Activated CD8-positive, alpha-beta memory T cell treated with anti-CD3 and anti-CD28 coated beads for 4 hours (primary cell): ENCODE measurements around the gene TMEM190.
"Not testable (repeated sequence)": the region's sequence is repeated elsewhere in the genome, so short reads cannot be mapped to it uniquely, and the experiment has no call there.

Source experiments
- DNase-seq, 2 donors: peaks; one replicate each; pipeline ENCODE4 v3.0.0-alpha.2; 2020; ENCODE audit warnings: low read depth in 2 of 2

TMEM190 gene

DNA sequence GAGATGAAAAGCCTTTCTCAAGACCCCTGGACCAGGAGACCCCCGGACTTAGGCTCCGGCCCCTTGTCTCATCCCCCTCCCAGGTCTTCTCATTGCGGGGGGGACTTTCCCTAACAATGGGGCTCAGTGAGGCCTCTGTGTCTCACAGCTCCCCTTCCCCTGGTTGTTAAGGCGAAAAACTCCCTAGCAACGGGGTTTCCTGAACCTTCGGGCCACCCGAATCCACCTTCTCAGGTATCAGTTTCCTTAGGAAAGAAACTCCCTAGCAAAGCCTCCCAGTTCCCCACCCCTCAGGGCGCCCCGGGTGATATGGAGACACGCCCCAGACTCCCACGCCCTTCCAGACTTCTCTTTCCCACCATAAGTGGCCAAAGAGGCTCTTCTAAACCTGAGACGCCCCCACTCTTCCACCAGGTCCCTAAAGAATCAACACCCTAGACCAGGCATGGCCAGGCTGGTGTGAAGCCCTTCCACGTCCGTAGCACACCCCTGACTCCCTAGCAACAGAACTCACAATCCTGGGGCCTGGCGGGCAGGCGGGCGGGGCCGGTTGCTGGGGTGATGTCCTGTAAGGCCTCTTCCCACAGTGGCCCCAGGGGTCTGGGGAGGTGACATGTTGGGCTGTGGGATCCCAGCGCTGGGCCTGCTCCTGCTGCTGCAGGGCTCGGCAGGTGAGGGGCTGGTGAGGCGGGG is at the start of gene TMEM190:
TMEM190 (plus strand) TSS at position 586 of the 693 bp plus-strand sequence; CDS start at position 614, 28 bp downstream.
- DNase-seq: no peak

DNA sequence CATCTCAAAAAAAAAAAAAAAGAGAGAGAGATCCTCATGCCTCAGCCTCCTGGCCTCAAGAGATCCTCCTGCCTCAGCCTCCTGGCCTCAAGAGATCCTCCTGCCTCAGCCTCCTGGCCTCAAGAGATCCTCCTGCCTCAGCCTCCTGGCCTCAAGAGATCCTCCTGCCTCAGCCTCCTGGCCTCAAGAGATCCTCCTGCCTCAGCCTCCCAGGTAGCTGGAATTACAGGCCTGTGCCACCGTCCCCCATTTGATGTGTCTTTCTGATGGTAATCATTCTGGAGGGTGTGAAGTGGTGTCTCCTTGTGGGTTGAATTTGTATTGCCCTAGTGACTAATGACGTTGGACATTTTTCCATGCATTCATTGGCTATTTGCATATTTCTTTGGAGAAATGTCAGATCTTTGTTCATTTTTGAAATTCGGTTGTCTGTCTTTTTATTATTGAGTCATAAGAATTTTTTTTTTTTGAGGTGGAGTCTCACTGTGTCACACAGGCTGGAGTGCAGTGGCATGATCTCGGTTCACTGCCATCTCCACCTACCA is 47.8 kb upstream of the TMEM190 start:
- not testable (repeated sequence) for DNase-seq

DNA sequence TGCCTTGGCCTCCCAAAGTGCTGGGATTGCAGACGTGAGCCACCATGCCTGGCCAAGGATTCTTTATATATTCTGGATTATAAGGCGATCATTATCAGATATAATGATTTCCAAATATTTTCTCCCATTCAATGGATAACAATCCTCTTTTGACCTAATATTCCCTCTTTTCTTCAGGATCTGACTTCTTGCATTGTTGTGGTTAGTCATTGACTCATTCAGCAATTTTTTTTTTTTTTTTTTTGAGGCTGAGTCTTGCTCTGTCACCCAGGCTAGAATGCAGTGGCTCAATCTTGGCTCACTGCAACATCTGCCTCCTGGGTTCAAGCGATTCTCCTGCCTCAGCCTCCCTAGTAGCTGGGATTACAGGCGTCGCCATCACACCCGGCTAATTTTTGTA is 46.8 kb upstream of the TMEM190 start:
- DNase-seq: not testable (repeated sequence)

DNA sequence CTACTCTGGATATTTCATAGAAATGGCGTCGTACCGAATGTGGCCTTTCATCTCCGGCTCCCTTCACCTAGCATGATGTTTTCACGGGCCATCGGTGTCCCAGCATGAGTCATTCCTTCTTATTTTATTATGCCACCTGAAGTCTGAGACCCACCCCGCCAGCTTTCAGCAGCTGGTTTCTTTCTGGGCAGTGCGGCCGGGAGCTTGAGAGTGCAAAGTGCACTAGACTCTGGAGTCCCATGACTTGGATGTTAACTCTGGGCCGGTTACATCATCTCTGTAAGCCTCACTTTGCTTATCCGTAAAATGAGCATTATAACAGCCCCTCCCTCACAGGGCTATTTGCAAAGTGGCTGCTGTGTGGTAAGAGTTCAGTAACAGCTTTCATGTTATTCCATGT is 42.8 kb upstream of the TMEM190 start:
- DNase-seq: no peak

DNA sequence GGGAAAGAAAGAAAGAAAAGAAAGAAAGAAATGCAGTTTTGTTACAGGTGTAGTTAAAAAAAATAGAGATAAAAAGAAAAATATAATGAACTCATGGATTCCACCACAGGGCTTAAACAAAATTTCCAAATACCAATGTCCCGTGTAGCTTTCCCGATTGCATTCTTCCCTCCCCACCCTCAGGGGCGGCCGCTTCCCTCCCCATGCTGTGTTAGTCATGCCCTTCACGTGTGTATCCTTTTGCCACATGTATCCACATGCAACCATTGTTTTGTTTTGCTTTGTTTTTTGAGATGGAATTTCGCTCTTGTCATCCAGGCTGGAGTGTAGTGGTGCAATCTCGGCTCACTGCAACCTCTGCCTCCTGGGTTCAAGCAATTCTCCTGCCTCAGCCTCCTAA is 40.5 kb upstream of the TMEM190 start:
- DNase-seq: no peak

DNA sequence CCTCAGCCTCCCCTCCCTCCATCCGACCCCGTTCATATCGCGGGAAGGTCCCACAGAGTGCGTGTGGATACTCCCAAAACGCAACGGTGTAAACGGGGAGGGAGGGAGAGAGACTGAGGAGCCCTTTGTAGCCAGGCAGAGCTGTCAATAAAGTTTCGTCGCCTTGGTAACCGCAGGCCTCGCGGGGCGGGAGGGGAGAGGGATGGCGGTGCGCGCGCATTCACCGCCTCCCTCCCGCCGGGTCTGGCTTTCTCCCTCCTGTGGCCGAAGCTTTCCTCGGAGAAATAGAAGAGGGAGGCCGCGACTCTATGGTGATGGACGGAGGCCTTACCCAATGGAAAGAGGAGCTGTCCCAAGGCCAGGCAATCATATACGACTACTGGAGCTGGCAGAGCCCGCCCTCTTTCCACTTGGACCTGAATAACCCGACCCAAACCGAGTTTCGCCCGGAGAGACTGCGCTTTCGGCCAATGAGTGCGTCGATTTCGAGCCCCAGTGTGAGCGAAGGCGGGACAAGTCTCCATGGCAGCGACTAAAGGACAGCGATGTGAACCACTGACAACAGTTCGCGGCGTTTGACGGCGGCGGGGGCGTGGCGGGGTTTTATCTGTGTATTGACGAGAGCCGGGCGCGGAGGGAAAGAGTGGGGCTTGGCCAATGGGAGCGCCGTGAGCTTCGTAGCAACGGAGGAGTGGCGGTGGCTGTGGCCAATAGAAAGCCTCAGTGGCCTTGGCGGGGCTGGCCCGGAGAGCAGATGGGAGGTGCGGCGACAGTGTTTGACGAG is 37.3 kb upstream of the TMEM190 start, which contains the start of gene KMT5C:
KMT5C (plus strand) TSS at position 772 of the 784 bp plus-strand sequence. CDS start 2,061 bp downstream, outside the sequence.
- DNase-seq: peak; percentile 100

DNA sequence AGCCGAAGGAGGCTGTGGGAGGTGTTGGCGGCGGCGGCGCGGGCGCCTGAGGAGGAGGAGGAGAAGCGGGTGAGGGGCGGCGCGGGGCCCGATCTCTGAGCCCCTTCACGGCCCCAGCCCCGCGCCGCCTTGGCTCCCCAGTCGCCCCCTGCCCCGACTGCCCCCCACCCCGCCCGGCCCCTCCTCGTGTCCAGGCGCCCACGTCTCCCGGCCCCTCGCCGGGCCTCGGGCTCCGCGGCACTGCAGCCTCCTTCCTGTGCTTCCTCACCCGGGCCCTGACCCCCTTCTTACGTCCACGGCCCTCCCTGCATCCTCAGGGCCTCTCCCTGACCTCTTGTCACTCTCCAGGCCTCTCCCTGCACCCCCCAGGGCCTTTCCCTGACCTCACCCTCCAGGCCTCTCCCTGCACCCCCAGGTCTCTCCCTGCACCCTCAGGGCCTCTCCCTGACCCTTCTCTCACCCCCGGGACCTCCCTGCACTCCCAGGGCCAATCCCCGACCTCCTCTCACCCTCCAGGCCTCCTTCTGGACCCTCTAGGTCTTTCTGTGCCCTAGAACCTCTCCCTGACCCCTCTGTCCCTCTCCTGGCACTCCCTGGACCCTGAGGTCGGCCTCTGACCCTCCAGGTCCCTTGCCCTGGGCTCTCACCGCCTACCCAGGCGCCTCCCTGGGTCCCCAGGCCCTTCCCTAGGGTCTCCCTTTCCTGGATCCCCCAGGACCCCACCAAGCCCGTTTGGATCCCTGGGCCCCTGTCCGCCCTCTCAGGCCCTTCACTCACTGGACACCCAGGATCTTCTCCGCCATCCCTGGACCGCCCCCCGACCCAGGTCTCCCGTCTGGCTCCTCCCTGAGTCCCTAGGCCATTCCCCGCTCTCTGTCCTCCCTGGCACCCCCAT is 36.5 kb upstream of the TMEM190 start:
- no peak for DNase-seq

DNA sequence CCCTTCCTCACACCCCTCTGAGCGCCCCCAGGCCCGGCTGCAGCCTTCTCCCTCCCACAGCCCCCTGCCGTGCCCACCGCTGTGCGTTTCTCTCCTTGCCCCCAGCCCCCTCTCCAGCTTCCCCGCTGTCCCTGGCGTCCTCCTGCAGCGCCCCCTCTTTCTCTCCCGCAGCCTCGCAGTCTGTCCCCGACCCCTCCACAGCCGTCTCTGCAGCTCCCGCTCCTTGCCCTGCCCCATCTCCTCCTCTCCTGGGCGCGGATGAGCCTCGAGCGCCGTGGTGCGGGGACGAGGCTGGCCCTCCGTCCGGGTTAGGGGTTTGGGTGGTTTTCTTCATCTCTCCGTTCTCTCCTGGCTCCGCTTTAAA is 35.9 kb upstream of the TMEM190 start:
- no peak for DNase-seq

DNA sequence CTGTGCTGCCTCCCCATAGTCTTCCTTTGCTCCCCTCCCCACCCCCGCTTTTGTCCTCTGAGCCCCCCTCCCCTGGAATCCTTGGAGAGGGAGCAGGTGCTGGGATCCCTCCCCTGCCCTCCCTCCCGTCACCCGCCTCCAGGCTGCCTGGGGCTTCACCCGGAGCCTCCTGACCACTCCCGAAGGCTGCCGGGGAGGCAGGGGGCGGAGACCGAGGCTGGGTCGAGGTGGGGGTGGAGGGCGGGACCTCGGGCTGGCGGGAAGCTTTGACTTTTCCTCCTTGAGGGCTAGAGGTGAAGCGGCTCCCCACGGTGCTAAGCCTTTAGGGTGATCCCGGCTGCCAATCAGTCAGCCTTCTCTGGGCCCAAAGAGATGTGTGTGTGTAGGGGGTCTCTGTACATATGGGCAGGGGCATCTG is 35.4 kb upstream of the TMEM190 start:
- peak in 1 of 2 donors; percentile 18 for DNase-seq

DNA sequence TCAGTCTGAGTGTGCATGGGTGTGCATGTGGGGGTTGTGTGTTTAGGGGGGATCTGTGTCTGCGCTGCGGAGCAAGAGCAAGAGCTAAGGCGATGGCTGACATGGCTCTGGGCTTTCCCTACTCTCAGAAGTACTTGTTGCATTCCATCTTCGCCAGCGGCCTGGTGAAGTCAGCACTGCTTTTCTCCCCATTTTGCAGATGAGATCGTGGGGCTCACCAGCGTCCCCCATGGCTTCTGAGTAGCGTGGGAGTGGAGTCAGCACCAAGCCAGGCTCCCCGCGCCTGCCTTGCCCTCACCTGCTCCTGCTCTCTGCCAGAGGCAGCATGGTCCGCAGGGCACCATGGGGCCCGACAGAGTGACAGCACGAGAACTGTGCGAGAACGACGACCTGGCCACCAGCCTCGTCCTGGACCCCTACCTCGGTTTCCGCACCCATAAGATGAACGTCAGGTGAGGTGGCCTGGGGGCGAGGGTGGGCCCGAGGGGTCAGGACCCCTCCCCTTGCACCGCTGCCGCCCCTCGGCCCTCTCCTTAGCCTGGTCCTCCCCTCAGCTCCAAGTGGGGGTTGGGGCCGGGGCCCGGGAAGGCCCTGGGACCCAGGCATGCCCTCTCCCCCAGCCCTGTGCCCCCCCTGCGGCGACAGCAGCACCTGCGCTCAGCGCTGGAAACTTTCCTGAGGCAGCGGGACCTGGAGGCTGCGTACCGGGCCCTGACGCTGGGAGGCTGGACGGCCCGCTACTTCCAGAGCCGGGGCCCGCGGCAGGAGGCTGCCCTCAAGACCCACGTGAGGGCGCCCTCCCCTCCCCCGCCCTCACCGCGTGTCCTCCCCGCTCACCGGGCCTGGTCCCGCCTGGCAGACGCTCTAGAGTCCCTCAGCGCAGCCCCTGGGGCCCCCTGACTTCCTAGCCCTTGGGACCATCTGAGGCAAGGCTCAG is 34.8 kb upstream of the TMEM190 start:
- DNase-seq: no peak

DNA sequence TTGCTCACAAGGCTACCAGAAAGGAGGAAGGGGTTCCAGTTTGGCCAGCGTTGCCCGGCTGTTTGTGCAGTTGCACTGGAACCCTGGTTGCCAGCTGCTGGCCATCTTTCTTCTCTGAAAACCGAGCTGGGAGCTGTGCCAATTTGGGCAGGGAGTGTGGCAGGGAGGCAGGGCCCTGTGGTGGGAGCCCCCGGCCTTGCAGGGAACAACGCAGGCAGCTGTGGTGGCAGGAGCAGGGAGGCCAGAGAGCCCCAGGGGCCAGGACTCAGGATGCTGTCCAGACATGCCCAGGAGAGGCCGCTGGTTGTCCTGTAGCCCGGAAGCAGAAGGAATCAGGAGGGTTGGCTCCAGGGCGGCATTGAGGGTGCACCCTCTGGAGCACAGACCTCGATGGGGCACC is 32.2 kb upstream of the TMEM190 start:
- no peak for DNase-seq

DNA sequence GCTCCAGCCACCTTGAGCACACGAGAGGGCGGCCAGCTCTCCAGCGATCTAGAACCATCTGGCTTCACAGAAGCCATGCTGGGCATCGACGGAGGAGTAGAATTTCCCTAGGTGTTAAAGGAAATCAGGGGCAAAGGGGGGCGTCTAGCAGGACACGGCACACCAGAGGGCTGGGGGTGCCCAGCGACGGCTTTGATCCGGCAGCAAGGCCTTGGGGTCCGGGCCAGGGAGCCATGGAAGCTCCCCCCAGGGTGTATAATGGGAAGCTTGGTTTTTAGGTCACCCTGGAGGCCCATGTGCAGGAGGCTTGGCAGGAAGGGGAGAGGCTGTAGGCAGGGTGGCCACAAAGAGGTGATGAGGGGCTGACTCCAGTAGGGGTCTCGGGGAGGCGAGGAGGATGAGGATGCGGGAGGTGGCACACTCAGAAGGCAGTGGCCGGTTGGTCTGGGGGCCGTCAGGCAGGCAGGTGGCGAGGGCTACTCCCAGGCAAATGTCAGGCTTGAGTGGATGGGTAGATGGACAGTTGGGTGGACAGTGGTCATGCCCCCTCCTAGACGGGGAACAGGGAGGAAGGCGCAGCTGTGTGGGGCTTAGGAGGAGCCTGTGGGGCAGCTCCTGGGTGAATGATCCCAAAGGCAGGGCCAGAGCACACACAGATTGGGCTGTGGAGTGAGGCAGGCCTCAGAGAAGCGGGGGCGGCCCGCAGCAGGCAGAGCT is 31.4 kb upstream of the TMEM190 start:
- no peak for DNase-seq

DNA sequence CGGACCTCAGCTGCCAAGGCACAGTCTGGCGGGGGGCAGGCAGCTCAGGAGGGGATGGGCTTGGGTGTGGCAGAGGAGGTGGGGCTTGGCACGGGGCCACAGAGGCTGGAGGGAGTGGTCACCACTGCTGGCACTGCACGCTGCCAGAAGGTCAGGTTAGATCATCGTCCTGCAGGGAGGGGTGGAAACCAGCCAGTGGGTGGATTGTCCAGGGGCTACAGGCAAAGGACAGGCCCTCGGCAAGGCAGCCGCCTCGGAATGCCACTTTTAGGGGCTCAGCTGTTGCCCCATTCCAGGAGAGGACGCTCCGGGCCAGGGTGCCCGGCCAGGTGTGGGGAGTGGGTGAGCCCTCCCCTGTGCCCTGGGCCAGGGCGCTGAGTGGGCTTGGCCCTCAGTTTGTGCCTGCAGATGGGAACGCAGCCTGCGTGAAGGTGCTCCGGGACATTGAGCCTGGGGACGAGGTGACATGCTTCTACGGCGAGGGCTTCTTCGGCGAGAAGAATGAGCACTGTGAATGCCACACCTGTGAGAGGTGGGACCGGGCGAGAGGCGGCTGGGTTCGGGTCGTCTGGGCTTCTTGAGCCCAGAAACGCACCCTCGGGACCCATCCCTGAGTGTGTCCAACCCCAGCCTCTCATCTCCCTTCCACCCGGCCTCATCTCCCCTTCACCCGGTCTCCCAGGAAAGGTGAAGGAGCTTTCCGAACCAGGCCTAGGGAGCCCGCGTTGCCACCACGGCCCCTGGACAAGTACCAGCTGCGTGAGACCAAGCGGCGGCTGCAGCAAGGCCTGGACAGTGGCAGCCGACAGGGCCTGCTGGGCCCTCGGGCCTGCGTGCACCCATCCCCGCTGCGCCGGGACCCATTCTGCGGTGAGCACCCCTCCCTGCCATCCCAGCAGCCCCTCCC is 30.6 kb upstream of the TMEM190 start:
- DNase-seq: no peak

DNA sequence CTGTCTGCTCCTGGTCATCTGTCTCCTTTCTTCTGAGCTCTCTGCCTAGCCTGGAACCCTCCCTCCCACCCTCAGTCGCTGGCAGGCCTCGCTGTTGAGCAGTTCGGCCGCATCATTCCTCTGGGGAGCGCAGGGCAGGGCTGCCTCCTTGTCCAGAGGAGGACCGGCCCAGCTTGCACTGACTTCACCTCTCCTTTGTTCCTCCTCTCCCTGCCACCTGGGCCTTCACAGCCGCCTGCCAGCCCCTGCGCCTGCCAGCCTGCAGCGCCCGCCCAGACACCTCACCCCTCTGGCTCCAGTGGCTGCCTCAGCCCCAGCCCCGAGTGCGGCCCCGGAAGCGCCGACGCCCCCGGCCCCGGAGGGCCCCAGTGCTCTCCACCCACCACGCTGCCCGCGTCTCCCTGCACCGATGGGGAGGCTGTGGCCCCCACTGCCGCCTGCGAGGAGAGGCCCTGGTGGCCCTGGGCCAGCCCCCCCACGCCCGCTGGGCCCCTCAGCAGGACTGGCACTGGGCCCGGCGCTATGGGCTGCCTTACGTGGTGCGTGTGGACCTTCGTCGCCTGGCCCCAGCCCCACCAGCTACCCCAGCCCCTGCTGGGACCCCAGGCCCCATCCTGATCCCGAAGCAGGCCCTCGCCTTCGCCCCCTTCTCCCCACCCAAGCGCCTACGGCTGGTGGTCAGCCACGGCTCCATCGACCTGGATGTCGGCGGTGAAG is 29.7 kb upstream of the TMEM190 start:
- no peak for DNase-seq

DNA sequence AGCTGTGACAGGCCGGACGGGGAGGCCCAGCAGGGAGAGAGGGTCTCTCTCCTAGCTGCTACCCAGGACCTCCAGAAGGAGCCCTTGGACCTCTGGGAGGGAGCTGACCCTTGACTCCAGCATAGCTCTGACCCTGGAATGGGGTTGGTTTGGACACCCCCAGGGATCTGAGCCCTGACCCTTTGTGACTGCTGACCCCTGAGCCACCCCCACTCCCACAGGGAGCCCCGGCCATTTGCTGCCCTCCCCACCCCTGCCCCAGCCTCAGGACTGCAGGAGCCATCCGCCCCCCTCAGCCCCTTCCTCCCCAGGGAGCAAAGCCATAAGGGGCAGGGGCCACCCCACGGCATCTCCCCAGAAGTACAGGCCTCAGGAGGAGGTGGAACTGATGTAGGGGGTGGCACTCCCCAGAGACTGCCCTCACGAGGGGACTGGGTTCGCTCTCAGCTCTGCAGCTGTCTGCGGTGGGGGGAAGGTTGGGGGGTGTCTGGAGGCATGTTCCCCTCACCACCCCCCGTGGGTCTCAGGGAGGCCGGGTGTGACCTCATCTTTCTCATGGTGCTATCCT is 29.1 kb upstream of the TMEM190 start:
- no peak for DNase-seq

DNA sequence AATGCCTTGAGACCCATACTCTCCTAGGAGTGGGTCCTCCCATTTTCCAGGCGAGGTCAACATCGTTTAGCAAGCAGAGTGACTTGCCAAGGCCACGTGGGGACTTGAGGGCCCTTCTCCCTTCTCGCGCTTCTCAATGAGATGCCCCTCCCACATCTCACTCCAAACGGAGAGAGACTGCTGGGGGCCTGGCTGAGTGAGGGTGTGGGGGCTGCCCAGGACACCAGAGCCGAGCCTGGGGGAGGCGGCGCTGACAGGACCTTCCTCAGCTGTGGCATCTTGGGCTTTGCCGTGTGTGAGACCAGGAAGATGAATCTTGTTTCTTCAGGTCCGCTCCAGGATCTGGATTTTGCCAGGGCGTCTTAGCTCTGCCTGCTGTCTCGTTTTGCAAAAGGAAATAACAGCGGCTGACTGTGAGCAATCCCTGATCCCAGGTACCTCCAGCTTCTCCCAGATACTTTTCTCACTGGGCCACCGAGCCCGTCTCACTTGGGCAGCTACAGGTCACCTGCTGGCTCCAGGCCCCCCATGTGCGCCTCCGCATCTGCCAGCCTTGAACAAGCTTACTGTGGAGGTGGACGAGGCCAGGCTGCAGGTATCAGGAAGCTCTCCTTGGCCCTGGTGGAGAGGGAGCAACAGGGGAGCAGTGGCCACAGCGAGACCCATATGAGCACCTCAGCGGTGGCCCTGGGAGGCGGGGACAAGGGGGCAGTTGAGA is 28.1 kb upstream of the TMEM190 start:
- no peak for DNase-seq

DNA sequence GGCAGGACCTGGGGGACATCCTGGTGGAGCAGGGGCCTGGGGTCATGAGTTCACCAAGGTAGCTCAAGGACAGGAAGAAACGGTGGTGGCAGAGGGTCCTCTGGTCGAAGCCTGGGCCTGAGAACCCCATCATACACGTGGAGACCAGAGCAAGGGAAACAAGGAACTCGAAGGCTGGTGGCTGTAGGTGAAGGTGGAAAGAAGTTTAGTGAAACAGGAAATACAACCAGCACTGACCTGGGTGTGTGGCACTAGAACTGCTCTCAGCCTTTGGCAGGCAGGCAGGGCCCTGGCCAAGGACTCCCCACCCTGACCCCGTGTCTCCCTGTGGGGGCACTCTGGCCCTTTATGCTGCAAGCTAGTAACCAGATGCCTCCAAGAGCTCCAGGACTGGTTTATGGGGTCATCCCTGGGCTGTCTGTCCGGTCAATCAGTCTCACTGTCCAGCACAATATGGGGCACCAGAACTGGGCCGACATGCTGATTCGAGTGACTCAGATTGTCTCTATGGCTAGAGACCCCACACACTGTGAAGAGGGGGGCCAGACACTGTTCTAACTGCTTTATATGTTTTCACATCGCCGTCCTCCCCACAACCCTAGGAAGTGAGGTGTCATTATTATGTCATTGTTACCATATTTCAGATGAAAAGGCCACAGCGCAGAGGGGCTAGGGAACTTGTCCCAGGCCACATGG is 25.9 kb upstream of the TMEM190 start:
- no peak for DNase-seq
